H9 (cell line): Measurements from ENCODE around the gene SLC48A1. TPM values are rescaled to one million over a fixed set of nuclear protein-coding genes. Genes with fewer than 3 reads are reported as not detected.

Source experiments
- DNase-seq: peaks from one replicate; pipeline ENCODE4 v3.0.0-alpha.2; 2017
- H2AFZ ChIP-seq: one replicate; pipeline ENCODE4 v1.6.1; 2013; ENCODE audit warnings: mild to moderate bottlenecking, low read length, control low read depth, moderate library complexity
- H2AK5ac ChIP-seq: 2 replicates; pipeline ENCODE4 v1.6.1; 2013; ENCODE audit warnings: low read length, control low read depth, mixed read lengths; ENCODE audit not compliant: insufficient read length
- H2BK120ac ChIP-seq: one replicate; pipeline ENCODE4 v1.6.1; 2013; ENCODE audit warnings: low read depth, mild to moderate bottlenecking, low read length, control low read depth, inconsistent platforms; ENCODE audit not compliant: poor library complexity, severe bottlenecking
- H2BK12ac ChIP-seq: 2 replicates; pipeline ENCODE4 v1.6.1; 2013; ENCODE audit warnings: low read length, control low read depth, mixed read lengths, low read depth; ENCODE audit not compliant: insufficient read length
- H2BK15ac ChIP-seq: 2 replicates; pipeline ENCODE4 v1.6.1; 2013; ENCODE audit warnings: low read depth, low read length, control low read depth
- H2BK20ac ChIP-seq: one replicate; pipeline ENCODE4 v1.6.1; 2013; ENCODE audit warnings: low read depth, mild to moderate bottlenecking, low read length, control low read depth, inconsistent platforms; ENCODE audit not compliant: poor library complexity, severe bottlenecking
- H2BK5ac ChIP-seq: 2 replicates; pipeline ENCODE4 v1.6.1; 2013; ENCODE audit warnings: low read length, control low read depth, mixed read lengths; ENCODE audit not compliant: insufficient read length
- H3K14ac ChIP-seq: 2 replicates; pipeline ENCODE4 v1.6.1; 2013; ENCODE audit warnings: low read length, control low read depth; ENCODE audit not compliant: insufficient read depth
- H3K18ac ChIP-seq: 2 replicates; pipeline ENCODE4 v1.6.1; 2013; ENCODE audit warnings: low read depth, mild to moderate bottlenecking, mixed read lengths, low read length, control low read depth; ENCODE audit not compliant: insufficient read length
- H3K23ac ChIP-seq: 2 replicates; pipeline ENCODE4 v1.6.1; 2013; ENCODE audit warnings: low read length, control low read depth, mixed read lengths, low read depth; ENCODE audit not compliant: insufficient read length
- H3K23me2 ChIP-seq: 2 replicates; pipeline ENCODE4 v1.6.1; 2013; ENCODE audit warnings: low read depth, mild to moderate bottlenecking, mixed read lengths, low read length, control low read depth; ENCODE audit not compliant: insufficient read length, poor library complexity, severe bottlenecking
- H3K27ac ChIP-seq: 2 replicates; pipeline ENCODE4 v1.5.1; 2013; ENCODE audit warnings: low read length, control low read depth, mixed read lengths, low read depth; ENCODE audit not compliant: insufficient read length
- H3K27me3 ChIP-seq: 2 replicates; pipeline ENCODE4 v1.6.1; 2013; ENCODE audit warnings: low read length, control low read depth, inconsistent platforms; ENCODE audit not compliant: insufficient read depth
- H3K4ac ChIP-seq: 2 replicates; pipeline ENCODE4 v1.6.1; 2013; ENCODE audit warnings: low read depth, mild to moderate bottlenecking, control low read depth, inconsistent platforms, low read length, moderate library complexity
- H3K4me1 ChIP-seq: 2 replicates; pipeline ENCODE4 v1.6.1; 2013; ENCODE audit warnings: low read length, control low read depth, inconsistent platforms; ENCODE audit not compliant: insufficient read depth
- H3K4me2 ChIP-seq: 2 replicates; pipeline ENCODE4 v1.6.1; 2013; ENCODE audit warnings: low read length, control low read depth, mixed read lengths; ENCODE audit not compliant: insufficient read length, insufficient read depth
- H3K56ac ChIP-seq: 2 replicates; pipeline ENCODE4 v1.6.1; 2013; ENCODE audit warnings: low read depth, mild to moderate bottlenecking, mixed read lengths, low read length, control low read depth; ENCODE audit not compliant: insufficient read length
- H3K79me1 ChIP-seq: 2 replicates; pipeline ENCODE4 v1.6.1; 2013; ENCODE audit warnings: low read depth, mild to moderate bottlenecking, moderate library complexity, low read length, control low read depth, inconsistent platforms; ENCODE audit not compliant: insufficient read depth, poor library complexity, severe bottlenecking
- H3K79me2 ChIP-seq: 2 replicates; pipeline ENCODE4 v1.6.1; 2013; ENCODE audit warnings: low read length, control low read depth, inconsistent platforms; ENCODE audit not compliant: insufficient read depth
- H3K9ac ChIP-seq: 2 replicates; pipeline ENCODE4 v1.6.1; 2013; ENCODE audit warnings: low read length, control low read depth, mixed read lengths; ENCODE audit not compliant: insufficient read length; ENCODE audit errors: extremely low read depth
- H3K9me3 ChIP-seq: one replicate; pipeline ENCODE4 v1.6.1; 2013; ENCODE audit warnings: low read depth, low read length, inconsistent platforms; ENCODE audit not compliant: control insufficient read depth
- H3T11ph ChIP-seq: one replicate; pipeline ENCODE4 v1.6.1; 2013; ENCODE audit warnings: mild to moderate bottlenecking, low read length, control low read depth, inconsistent platforms
- H4K20me1 ChIP-seq: one replicate; pipeline ENCODE4 v1.6.1; 2013; ENCODE audit not compliant: control insufficient read depth, insufficient read length, insufficient read depth
- H4K5ac ChIP-seq: 2 replicates; pipeline ENCODE4 v1.6.1; 2013; ENCODE audit warnings: low read depth, mild to moderate bottlenecking, mixed read lengths, low read length, control low read depth; ENCODE audit not compliant: insufficient read length
- H4K8ac ChIP-seq: replicated peaks from 2 replicates; pipeline ENCODE4 v1.6.1; 2013; ENCODE audit warnings: low read length, control low read depth, mixed read lengths, low read depth; ENCODE audit not compliant: insufficient read length
- H4K91ac ChIP-seq: 2 replicates; pipeline ENCODE4 v1.6.1; 2013; ENCODE audit warnings: low read depth, mild to moderate bottlenecking, moderate library complexity, mixed read lengths, low read length, control low read depth; ENCODE audit not compliant: insufficient read length
- H3K27ac Mint-ChIP-seq, 3 experiments: 2 replicates in 2 of 3; 3 replicates in 1 of 3; pipeline ENCODE4 v1.8.0; 2020 to 2021; ENCODE audit warnings: mixed read lengths in 3 of 3, mild to moderate bottlenecking in 1 of 3, moderate library complexity in 1 of 3
- H3K27me3 Mint-ChIP-seq: 2 replicates; pipeline ENCODE4 v1.8.0; 2021; ENCODE audit warnings: low read depth, mild to moderate bottlenecking, moderate library complexity, mixed read lengths
- H3K36me3 Mint-ChIP-seq, 3 experiments: 2 replicates in 2 of 3; 3 replicates in 1 of 3; pipeline ENCODE4 v1.8.0; 2020 to 2021; ENCODE audit warnings: low read depth in 3 of 3, mixed read lengths in 3 of 3; ENCODE audit not compliant: insufficient read depth in 1 of 3
- H3K4me1 Mint-ChIP-seq, 2 experiments: 2 replicates each; pipeline ENCODE4 v1.8.0; 2020; ENCODE audit warnings: mixed read lengths in 2 of 2
- H3K4me3 Mint-ChIP-seq, 2 experiments: 2 replicates in 1 of 2; 3 replicates in 1 of 2; pipeline ENCODE4 v1.8.0; 2020 to 2021; ENCODE audit warnings: mild to moderate bottlenecking in 2 of 2, mixed read lengths in 2 of 2, moderate library complexity in 1 of 2
- H3K9me3 Mint-ChIP-seq, 2 experiments: 2 replicates in 1 of 2; 3 replicates in 1 of 2; pipeline ENCODE4 v1.8.0; 2020; ENCODE audit warnings: mild to moderate bottlenecking in 2 of 2, mixed read lengths in 2 of 2, moderate library complexity in 1 of 2
- WGBS: extraction: QIAGEN DNeasy Blood & Tissue Kit; methylation state at CpG from one replicate; pipeline ENCODE4 v1.1.7; 2013; ENCODE audit warnings: missing lambda C conversion rate, low lambda C conversion rate, mixed read lengths; ENCODE audit not compliant: insufficient read length; ENCODE audit errors: extremely low coverage; 5-methylcytosine and 5-hydroxymethylcytosine counted together
- total RNA-seq: library from RNA; stranded (reverse); gene quantifications from 2 replicates; pipeline ENCODE4 v1.2.1, GENCODE V29; 2021
- TF ChIP-seq, protein P1 (sequence below): fragments of 200-600 bp; sonication (generic); conservative IDR thresholded peaks from 3 replicates; pipeline ENCODE4 v1.8.0; 2021; ENCODE audit warnings: antibody characterized with exemption, mild to moderate bottlenecking

Gene SLC48A1
- total RNA-seq, 1 experiment from 2014 or later = 10.6 TPM

DNA sequence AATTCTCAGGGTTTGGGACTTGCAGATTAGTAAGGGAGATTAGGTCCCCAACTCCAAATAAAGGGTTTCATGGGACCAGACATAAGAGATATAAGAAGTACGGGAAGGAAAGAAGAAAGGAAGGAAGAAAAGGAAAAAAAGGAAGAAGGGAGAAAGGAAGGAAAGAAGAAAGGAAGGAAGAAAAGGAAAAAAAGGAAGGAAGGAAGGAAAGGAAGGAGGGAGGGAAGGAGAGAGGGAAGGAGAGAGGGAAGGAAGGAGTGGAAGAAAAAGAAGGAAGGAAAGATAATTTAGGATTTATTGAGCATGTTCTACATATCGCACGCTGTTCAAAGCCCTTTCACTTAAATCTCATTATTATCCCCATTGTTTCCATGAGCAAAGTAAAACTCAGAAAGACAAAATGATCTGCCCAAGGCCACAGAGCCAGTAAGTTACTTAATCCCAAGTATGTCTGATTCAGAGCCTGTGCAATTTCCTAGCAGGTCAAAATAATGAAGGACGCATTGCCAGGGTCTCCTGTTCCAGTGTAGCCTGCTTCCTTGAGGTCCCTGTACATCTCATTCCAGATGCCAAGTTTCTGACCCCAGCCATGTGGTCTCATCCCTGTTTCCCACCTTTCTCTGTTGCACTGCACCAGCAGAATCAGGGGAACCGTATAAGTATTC is 50.5 kb downstream of the SLC48A1 start:
- Mint-ChIP-seq H3K4me3 (no peak overlapping the region), H3K9me3 (no peaks in the 10 kb centered on the region), H3K4me1 (peaks cover 41 to 47% of the 10 kb centered on the region in 2 experiments), H3K27ac (no peak overlapping the region), H3K27me3 (peaks cover 12% of the 10 kb centered on the region), H3K36me3 (no peaks in the 10 kb centered on the region)
- Histone ChIP-seq H2AFZ (no peak overlapping the region), H3K9me3 (no peaks in the 10 kb centered on the region), H3K23me2 (peaks cover 7% of the 10 kb centered on the region), H2BK20ac (no peak overlapping the region), H3K56ac (no peak overlapping the region), H2BK12ac (no peak overlapping the region), H3K27ac (no peak overlapping the region), H4K20me1 (no peaks in the 10 kb centered on the region), H3K27me3 (no peaks in the 10 kb centered on the region), H3K79me2 (peaks cover under 1% of the 10 kb centered on the region; the same call in 1 of the 2 replicates), H2BK5ac (no peak overlapping the region), H3K4ac (no peak overlapping the region), H4K5ac (no peak overlapping the region), H3K79me1 (no peaks in the 10 kb centered on the region), H3K18ac (no peak overlapping the region), H3K14ac (no peak overlapping the region), H2AK5ac (no peak overlapping the region), H3K23ac (no peak overlapping the region), H2BK120ac (no peak overlapping the region), H3T11ph (no peak overlapping the region), H3K9ac (no peak overlapping the region), H3K4me1 (peaks cover 12% of the 10 kb centered on the region; the same call in 1 of the 2 replicates), H4K8ac (no peak overlapping the region), H4K91ac (no peak overlapping the region), H3K4me2 (no peak overlapping the region), H2BK15ac (no peak overlapping the region)
- TF ChIP-seq, protein P1, sequence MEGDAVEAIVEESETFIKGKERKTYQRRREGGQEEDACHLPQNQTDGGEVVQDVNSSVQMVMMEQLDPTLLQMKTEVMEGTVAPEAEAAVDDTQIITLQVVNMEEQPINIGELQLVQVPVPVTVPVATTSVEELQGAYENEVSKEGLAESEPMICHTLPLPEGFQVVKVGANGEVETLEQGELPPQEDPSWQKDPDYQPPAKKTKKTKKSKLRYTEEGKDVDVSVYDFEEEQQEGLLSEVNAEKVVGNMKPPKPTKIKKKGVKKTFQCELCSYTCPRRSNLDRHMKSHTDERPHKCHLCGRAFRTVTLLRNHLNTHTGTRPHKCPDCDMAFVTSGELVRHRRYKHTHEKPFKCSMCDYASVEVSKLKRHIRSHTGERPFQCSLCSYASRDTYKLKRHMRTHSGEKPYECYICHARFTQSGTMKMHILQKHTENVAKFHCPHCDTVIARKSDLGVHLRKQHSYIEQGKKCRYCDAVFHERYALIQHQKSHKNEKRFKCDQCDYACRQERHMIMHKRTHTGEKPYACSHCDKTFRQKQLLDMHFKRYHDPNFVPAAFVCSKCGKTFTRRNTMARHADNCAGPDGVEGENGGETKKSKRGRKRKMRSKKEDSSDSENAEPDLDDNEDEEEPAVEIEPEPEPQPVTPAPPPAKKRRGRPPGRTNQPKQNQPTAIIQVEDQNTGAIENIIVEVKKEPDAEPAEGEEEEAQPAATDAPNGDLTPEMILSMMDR = no peak
- WGBS = 100% methylated on average over 1 of the region's 5 CpGs
- no peak for DNase-seq
